ENCODE results near the gene TMEM135.

DNA sequence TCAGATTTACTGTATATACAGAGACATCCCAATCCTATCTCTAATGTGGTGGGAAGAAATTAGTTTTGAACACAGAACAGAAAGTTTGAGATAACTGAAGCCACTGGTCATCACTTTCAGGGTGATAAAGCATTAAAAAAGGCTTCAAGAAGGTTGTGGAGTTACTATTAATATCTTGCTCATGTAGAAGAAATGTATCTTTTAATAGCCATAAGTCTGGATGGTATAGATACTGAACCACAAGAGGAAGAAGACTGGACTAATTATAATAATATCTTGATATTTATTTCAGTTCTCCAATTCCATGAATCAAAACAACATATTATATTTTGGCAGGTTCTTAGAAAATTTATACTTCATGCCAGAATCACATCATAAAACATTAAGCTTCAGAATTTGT is 137.1 kb downstream of the TMEM135 start:
- TF ChIP-seq, protein P1, sequence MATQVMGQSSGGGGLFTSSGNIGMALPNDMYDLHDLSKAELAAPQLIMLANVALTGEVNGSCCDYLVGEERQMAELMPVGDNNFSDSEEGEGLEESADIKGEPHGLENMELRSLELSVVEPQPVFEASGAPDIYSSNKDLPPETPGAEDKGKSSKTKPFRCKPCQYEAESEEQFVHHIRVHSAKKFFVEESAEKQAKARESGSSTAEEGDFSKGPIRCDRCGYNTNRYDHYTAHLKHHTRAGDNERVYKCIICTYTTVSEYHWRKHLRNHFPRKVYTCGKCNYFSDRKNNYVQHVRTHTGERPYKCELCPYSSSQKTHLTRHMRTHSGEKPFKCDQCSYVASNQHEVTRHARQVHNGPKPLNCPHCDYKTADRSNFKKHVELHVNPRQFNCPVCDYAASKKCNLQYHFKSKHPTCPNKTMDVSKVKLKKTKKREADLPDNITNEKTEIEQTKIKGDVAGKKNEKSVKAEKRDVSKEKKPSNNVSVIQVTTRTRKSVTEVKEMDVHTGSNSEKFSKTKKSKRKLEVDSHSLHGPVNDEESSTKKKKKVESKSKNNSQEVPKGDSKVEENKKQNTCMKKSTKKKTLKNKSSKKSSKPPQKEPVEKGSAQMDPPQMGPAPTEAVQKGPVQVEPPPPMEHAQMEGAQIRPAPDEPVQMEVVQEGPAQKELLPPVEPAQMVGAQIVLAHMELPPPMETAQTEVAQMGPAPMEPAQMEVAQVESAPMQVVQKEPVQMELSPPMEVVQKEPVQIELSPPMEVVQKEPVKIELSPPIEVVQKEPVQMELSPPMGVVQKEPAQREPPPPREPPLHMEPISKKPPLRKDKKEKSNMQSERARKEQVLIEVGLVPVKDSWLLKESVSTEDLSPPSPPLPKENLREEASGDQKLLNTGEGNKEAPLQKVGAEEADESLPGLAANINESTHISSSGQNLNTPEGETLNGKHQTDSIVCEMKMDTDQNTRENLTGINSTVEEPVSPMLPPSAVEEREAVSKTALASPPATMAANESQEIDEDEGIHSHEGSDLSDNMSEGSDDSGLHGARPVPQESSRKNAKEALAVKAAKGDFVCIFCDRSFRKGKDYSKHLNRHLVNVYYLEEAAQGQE (IDR thresholded peaks at IDR 0.05; ENCODE audit: insufficient read depth in 1 of 2, low read depth in 2 of 2, low read length in 2 of 2), result no peak
- no peak for TF ChIP-seq SIN3A (IDR thresholded peaks at IDR 0.05; ENCODE audit: borderline replicate concordance, insufficient read depth, low read length)
- no peak for TF ChIP-seq POLR2AphosphoS5 (IDR thresholded peaks at IDR 0.05; ENCODE audit: low read depth, low read length)

Data from PFSK-1 (cell line).